ENCODE results near the gene OR6S1.
"Not testable (repeated sequence)": the region's sequence is repeated elsewhere in the genome, so short reads cannot be mapped to it uniquely, and the experiment has no call there.

The OR6S1 gene

GRCh38 chr14:20610002-20610765 lies 31.3 kb downstream of the OR6S1 start:
- peak; percentile 63 to 68 (median 65) for DNase-seq (ENCODE audit: low read depth in 3 of 3)

GRCh38 chr14:20609215-20610001 lies 32.1 kb downstream of the OR6S1 start:
- peak in 2 of 3 experiments; percentile 28 to 45 for DNase-seq (ENCODE audit: low read depth in 3 of 3)

DNA sequence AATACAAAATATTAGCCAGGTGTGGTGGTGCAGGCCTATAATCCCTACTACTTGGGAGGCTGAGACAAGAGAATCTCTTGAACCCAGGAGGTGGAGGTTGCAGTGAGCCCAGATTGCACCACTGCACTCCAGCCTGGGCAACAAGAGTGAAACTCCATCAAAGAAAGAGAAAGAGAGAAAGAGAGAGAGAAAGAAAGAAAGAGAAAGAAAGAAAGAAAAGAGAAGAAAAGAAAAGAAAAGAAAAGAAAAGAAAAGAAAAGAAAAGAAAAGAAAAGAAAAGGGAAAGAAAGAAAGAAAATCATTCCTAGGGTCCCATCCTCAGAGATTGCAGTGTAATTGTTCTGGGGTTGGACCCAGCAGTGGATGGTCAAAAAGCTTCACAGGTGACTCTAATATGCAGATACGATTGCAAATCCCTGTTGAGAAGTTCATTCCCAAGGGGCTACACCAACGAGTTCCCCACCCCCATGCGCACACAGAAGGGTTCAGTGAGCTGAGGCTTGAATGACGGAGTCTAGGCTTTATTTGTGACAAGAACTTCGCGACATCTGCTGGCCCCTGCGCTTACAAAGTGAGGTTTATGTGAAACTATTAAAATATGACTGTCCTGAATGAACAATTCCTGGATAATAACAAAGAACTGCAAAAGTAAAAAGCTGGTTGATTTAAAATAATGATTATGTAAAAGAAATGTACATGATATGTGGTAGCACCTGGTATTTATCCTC lies 32.9 kb downstream of the OR6S1 start:
- no peak for DNase-seq (ENCODE audit: low read depth in 3 of 3)

DNA sequence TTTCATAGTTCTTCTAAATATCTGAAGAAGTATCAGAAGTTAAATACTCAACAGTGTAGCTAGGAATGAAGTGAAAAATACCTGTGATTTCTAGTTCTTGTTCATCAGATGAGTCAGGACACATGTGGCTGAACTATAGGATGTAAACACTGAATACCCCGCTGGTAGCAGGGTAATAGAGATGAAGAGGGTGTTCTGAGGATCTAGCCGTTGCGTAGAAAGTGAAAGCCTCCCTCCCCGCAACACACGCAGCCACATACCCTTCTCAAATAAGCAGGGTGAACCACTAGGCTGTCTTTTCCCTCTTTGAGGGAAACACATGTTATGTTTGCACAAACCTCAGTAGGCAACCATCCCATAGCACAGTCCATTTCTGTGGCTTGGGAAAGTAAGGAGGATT lies 33.9 kb downstream of the OR6S1 start:
- DNase-seq (ENCODE audit: low read depth in 3 of 3): no peak

DNA sequence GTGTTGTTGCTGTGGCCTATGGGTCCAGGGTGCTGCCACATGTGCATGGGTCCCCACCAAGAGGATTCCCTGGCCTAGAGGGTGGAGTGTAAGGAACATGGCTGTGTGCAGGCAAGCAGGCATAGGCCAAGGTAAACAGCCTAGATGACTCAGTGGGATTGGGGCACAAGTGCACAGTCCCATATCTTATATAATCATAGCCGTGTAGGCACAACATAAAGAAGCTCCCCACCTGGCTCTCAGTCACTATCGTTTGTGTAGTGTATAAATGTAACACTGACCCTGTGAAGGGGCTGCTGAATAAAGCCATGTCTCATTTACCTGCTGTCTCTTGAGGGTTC lies 34.6 kb downstream of the OR6S1 start:
- no peak for DNase-seq (ENCODE audit: low read depth in 3 of 3)

GRCh38 chr14:20606190-20606901 lies 35.1 kb downstream of the OR6S1 start:
- DNase-seq (ENCODE audit: low read depth in 3 of 3): no peak

GRCh38 chr14:20603813-20604690 lies 37.4 kb downstream of the OR6S1 start:
- DNase-seq (ENCODE audit: low read depth in 3 of 3): no peak

GRCh38 chr14:20602583-20602982 lies 38.9 kb downstream of the OR6S1 start:
- DNase-seq (ENCODE audit: low read depth in 3 of 3): no peak

GRCh38 chr14:20601522-20601921 lies 40.0 kb downstream of the OR6S1 start:
- no peak for DNase-seq (ENCODE audit: low read depth in 3 of 3)

DNA sequence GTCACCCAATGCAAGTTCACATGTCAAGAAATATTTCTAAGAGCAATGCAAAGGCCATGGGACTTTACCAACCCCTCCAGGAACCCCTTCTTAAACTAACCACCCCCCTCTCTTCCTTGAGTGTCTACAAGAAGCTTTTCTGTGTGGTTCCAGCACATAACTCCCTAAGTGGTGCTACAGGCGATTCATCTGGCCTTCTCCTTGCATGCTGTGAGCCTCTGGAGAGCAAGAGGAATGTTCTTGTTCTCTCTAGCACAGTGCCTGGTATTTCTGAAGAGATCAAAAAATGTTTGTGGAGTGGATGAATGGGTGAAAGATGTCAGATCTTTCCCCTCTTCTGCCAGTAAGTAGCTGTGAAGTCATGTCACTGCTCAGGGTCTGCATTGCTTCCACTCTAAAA lies 44.4 kb downstream of the OR6S1 start:
- no peak for DNase-seq (ENCODE audit: low read depth in 3 of 3)

GRCh38 chr14:20595726-20596125 lies 45.8 kb downstream of the OR6S1 start:
- DNase-seq (ENCODE audit: low read depth in 3 of 3): not testable (repeated sequence)

DNA sequence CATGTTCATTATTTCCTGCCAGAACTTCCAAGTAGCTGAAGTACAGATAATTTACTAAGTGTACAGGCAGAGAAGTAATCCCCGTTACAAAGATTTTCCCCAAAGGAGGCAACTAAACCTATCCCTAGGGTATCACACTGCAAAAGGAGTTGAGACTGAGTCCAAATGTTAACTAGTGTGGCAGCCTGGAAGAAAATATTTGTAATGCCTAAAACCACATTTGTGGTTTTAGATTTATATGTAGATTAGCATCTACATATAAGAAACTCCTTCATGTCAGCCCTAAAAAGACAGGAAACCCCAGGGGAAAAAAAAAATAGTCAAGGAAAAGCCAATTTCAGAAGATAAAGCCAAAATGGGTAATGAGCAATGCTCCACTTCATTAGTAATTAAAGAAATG lies 48.9 kb downstream of the OR6S1 start:
- no peak for DNase-seq (ENCODE audit: low read depth in 3 of 3)

DNA sequence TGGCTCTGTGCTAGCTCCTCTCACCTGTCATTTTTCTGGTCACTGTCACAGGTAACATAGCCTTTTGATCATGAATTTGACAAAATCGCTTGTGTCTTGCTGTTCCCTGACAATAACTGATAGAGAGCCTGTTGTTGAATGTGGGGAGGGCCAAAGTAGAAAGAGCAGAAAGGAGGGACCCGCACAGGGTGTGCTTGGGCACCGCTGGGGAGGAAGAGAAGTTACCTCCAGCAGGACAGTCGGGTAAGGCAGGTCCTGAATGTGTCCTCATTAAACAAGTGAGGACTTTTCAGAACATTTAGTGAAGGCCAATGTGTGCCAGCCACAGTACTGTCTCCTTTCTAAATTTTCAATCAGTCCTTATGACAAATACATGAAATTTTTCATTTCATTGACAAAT lies 50.3 kb downstream of the OR6S1 start, which contains the start of gene RNASE12:
RNASE12 (minus strand) TSS at position 142 of the 400 bp plus-strand sequence. CDS start 653 bp downstream, outside the sequence.
- no peak for DNase-seq (ENCODE audit: low read depth in 3 of 3)

Measured in stimulated activated CD4-positive, alpha-beta T cell treated with anti-CD3 and anti-CD28 coated beads, TNF-alpha, amount 100 ng/mL, for 4 hours (primary cell).